Body of pancreas (tissue), 4 donors: Measurements from ENCODE around the gene SUPT20HL1. TPM values are rescaled to one million over a fixed set of nuclear protein-coding genes. Genes with fewer than 3 reads are reported as not detected.
"Not testable (repeated sequence)": the region's sequence is repeated elsewhere in the genome, so short reads cannot be mapped to it uniquely, and the experiment has no call there.

ENCODE experiments used
- ATAC-seq: fragments of 150-250 bp; one replicate; pipeline ENCODE4 v1.9.1; 2016
- DNase-seq, 4 donors: peaks; one replicate each; pipeline ENCODE4 v3.0.0-alpha.2; 2019
- H3K27ac ChIP-seq, 4 donors: fragments of 200-600 bp; sonication (generic); 1 replicate in 3 of 4; 2 replicates in 1 of 4; pipeline versions ENCODE4 v1.5.1 to v1.6.1; 2016 to 2019; ENCODE audit warnings: mild to moderate bottlenecking in 1 of 4, mixed read lengths in 1 of 4, moderate library complexity in 1 of 4
- H3K27me3 ChIP-seq, 2 donors: fragments of 200-600 bp; sonication (generic); one replicate each; pipeline ENCODE4 v1.6.0; 2016; ENCODE audit warnings: mild to moderate bottlenecking in 1 of 2
- H3K36me3 ChIP-seq, 2 donors: fragments of 200-600 bp; sonication (generic); replicated peaks in 1 of 2; 2 replicates each; pipeline ENCODE4 v1.5.1; 2016; ENCODE audit warnings: low read depth in 2 of 2; ENCODE audit not compliant: insufficient read depth in 1 of 2
- H3K4me1 ChIP-seq: fragments of 200-600 bp; sonication (generic); one replicate; pipeline ENCODE4 v1.6.0; 2016
- H3K4me3 ChIP-seq, 2 donors: fragments of 200-600 bp; sonication (generic); 1 replicate in 1 of 2; 2 replicates in 1 of 2; pipeline ENCODE4 v1.5.1; 2016 to 2019
- H3K9me3 ChIP-seq, 3 donors: fragments of 200-600 bp; sonication (generic); 1 replicate in 2 of 3; 2 replicates in 1 of 3; pipeline ENCODE4 v1.5.1; 2016
- CTCF ChIP-seq, 7 experiments: fragments of 450-650 bp in 4 of 7; fragments of 200-600 bp in 3 of 7; sonication (generic) in 3 of 7; IDR thresholded peaks; one replicate each; pipeline ENCODE4 v1.5.1; 2016 to 2019; ENCODE audit warnings: antibody characterized with exemption in 7 of 7
- POLR2A ChIP-seq, 3 donors: fragments of 450-650 bp; IDR thresholded peaks; one replicate each; pipeline ENCODE4 v1.6.1; 2016; ENCODE audit warnings: antibody characterized with exemption in 3 of 3, mild to moderate bottlenecking in 2 of 3
- WGBS, 2 donors: methylation state at CpG; one replicate each; pipeline ENCODE4 v1.1.5; 2017; 5-methylcytosine and 5-hydroxymethylcytosine counted together
- intact Hi-C: fragments of 100-400 bp; cut with DNase I; formaldehyde crosslinking; loops from one replicate; pipeline ENCODE4 v1.15.1; 2023
- total RNA-seq, 2 donors: library from RNA; depleted of rRNA; stranded (reverse); fragments of >200 nt; gene quantifications; one replicate each; pipeline ENCODE4 v1.1.0, GENCODE V29; 2016

Gene SUPT20HL1
- total RNA-seq, 2 donors from 2014 or later: 0.26 TPM; not detected in 1

GRCh38 chrX:24343719-24344118 lies 16.7 kb upstream of the SUPT20HL1 start:
- H3K27ac ChIP-seq: no peak overlapping the region
- no peaks in the 10 kb centered on the region for H3K27me3 ChIP-seq
- intact Hi-C loops: no loop called here
- ATAC-seq (no peak), DNase-seq (no peak)
- no peaks in the 10 kb centered on the region for H3K9me3 ChIP-seq
- H3K4me3 ChIP-seq: no peak overlapping the region
- no peaks in the 10 kb centered on the region for H3K4me1 ChIP-seq
- WGBS, 2 donors: 68 to 88% methylated on average over 9 of the region's 9 CpGs
- TF ChIP-seq CTCF (IDR thresholded peaks at IDR 0.05): no peak
- TF ChIP-seq POLR2A (IDR thresholded peaks at IDR 0.05): no peak
- H3K36me3 ChIP-seq: no peaks in the 10 kb centered on the region

- Histone ChIP-seq H3K36me3 (no peaks in the 10 kb centered on the region), H3K27me3 (no peaks in the 10 kb centered on the region), H3K4me1 (no peaks in the 10 kb centered on the region), H3K9me3 (no peaks in the 10 kb centered on the region), H3K4me3 (no peak overlapping the region), H3K27ac (no peak overlapping the region)
- DNase-seq (no peak), ATAC-seq (no peak)
- intact Hi-C loops: no loop called here
- WGBS, 2 donors: 19 to 40% methylated on average over 1 of the region's 1 CpG
- TF ChIP-seq CTCF (IDR thresholded peaks at IDR 0.05) (no peak), POLR2A (IDR thresholded peaks at IDR 0.05) (no peak)
These were observed 12.6 kb upstream of the SUPT20HL1 start for GRCh38 chrX:24347881-24348280.

GRCh38 chrX:24350217-24350616 lies 10.2 kb upstream of the SUPT20HL1 start:
- Histone ChIP-seq H3K4me1 (no peaks in the 10 kb centered on the region), H3K36me3 (no peaks in the 10 kb centered on the region), H3K27ac (no peak overlapping the region), H3K4me3 (no peak overlapping the region), H3K27me3 (no peaks in the 10 kb centered on the region), H3K9me3 (no peaks in the 10 kb centered on the region)
- whole genome bisulfite sequencing, 2 donors: 100% methylated on average over 2 to 3 of the region's 4 CpGs
- no peak for DNase-seq
- no peak for TF ChIP-seq CTCF (IDR thresholded peaks at IDR 0.05)
- no peak for ATAC-seq
- intact Hi-C loops: no loop called here

GRCh38 chrX:24355095-24355494 lies 5.3 kb upstream of the SUPT20HL1 start:
- TF ChIP-seq CTCF (IDR thresholded peaks at IDR 0.05) (no peak), POLR2A (IDR thresholded peaks at IDR 0.05) (no peak)
- no peak for DNase-seq
- Histone ChIP-seq H3K27ac (no peak overlapping the region), H3K27me3 (no peaks in the 10 kb centered on the region), H3K4me1 (no peaks in the 10 kb centered on the region), H3K36me3 (no peaks in the 10 kb centered on the region), H3K4me3 (no peak overlapping the region), H3K9me3 (no peaks in the 10 kb centered on the region)
- ATAC-seq: no peak
- intact Hi-C loops: no loop called here
- 56 to 86% methylated on average over 1 to 8 of the region's 8 CpGs for WGBS, 2 donors

GRCh38 chrX:24357106-24357505 lies 3.3 kb upstream of the SUPT20HL1 start:
- Histone ChIP-seq H3K9me3 (no peaks in the 10 kb centered on the region), H3K4me3 (no peak overlapping the region), H3K27ac (no peak overlapping the region), H3K4me1 (no peaks in the 10 kb centered on the region), H3K27me3 (no peaks in the 10 kb centered on the region), H3K36me3 (no peaks in the 10 kb centered on the region)
- intact Hi-C loops: no loop called here
- ATAC-seq (no peak), DNase-seq (no peak)
- no peak for TF ChIP-seq POLR2A (IDR thresholded peaks at IDR 0.05)
- TF ChIP-seq CTCF (IDR thresholded peaks at IDR 0.05): no peak

- intact Hi-C loops, DNase-seq, ATAC-seq, H3K4me3 ChIP-seq, H3K27me3 ChIP-seq, H3K36me3 ChIP-seq, H3K9me3 ChIP-seq, H3K4me1 ChIP-seq, H3K27ac ChIP-seq: not testable (repeated sequence)
- WGBS, 2 donors: 87 to 90% methylated on average over 11 to 24 of the region's 41 CpGs
These were observed 1.8 kb downstream of the SUPT20HL1 start for GRCh38 chrX:24362089-24362745.

- H3K9me3 ChIP-seq, intact Hi-C loops, H3K36me3 ChIP-seq, H3K27ac ChIP-seq, H3K4me1 ChIP-seq, H3K27me3 ChIP-seq, H3K4me3 ChIP-seq, ATAC-seq: not testable (repeated sequence)
- DNase-seq: peak in 1 of 4 donors; percentile 3
- 65% methylated on average over 8 of the region's 16 CpGs for WGBS, 2 donors
These were observed 3.2 kb downstream of the SUPT20HL1 start for GRCh38 chrX:24363432-24364181.
